ENCODE measurements around the gene UROC1.

- no peak for TF ChIP-seq SMC3 (IDR thresholded peaks at IDR 0.05; ENCODE audit: low read depth, low read length)
- TF ChIP-seq, protein P1, sequence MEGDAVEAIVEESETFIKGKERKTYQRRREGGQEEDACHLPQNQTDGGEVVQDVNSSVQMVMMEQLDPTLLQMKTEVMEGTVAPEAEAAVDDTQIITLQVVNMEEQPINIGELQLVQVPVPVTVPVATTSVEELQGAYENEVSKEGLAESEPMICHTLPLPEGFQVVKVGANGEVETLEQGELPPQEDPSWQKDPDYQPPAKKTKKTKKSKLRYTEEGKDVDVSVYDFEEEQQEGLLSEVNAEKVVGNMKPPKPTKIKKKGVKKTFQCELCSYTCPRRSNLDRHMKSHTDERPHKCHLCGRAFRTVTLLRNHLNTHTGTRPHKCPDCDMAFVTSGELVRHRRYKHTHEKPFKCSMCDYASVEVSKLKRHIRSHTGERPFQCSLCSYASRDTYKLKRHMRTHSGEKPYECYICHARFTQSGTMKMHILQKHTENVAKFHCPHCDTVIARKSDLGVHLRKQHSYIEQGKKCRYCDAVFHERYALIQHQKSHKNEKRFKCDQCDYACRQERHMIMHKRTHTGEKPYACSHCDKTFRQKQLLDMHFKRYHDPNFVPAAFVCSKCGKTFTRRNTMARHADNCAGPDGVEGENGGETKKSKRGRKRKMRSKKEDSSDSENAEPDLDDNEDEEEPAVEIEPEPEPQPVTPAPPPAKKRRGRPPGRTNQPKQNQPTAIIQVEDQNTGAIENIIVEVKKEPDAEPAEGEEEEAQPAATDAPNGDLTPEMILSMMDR (conservative IDR thresholded peaks at IDR 0.05; ENCODE audit: low read depth, low read length): no peak
- TF ChIP-seq RFX5 (IDR thresholded peaks at IDR 0.05; ENCODE audit: low read depth, low read length): no peak
- TF ChIP-seq POLR2A (IDR thresholded peaks at IDR 0.05; ENCODE audit: low read depth, low read length): no peak
- no peak for TF ChIP-seq MXI1 (IDR thresholded peaks at IDR 0.05; ENCODE audit: borderline replicate concordance, low read depth, low read length)
- no peak for TF ChIP-seq CHD1 (IDR thresholded peaks at IDR 0.05; ENCODE audit: low read depth, low read length)
- no peak for TF ChIP-seq RAD21 (IDR thresholded peaks at IDR 0.05; ENCODE audit: low read length)
- TF ChIP-seq, protein P2, sequence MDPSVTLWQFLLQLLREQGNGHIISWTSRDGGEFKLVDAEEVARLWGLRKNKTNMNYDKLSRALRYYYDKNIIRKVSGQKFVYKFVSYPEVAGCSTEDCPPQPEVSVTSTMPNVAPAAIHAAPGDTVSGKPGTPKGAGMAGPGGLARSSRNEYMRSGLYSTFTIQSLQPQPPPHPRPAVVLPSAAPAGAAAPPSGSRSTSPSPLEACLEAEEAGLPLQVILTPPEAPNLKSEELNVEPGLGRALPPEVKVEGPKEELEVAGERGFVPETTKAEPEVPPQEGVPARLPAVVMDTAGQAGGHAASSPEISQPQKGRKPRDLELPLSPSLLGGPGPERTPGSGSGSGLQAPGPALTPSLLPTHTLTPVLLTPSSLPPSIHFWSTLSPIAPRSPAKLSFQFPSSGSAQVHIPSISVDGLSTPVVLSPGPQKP (IDR thresholded peaks at IDR 0.05; ENCODE audit: borderline replicate concordance, low read depth, low read length): no peak
- TF ChIP-seq CEBPB (IDR thresholded peaks at IDR 0.05; ENCODE audit: low read depth, low read length): no peak
Observed at GRCh38 chr3:126547721-126548120, 30.1 kb upstream of the UROC1 start.
